Stromal cell of bone marrow (primary cell): Measurements from ENCODE around the gene THADA.

Source experiments
- DNase-seq: peaks from one replicate; pipeline ENCODE4 v3.0.0-alpha.2; 2012; ENCODE audit warnings: low read depth

THADA gene

GRCh38 chr2:43444989-43445645, 150.7 kb downstream of the THADA start:
- DNase-seq = peak; percentile 70

- no peak for DNase-seq
These were observed 152.6 kb downstream of the THADA start for GRCh38 chr2:43443282-43443681.

- no peak for DNase-seq
These were observed 154.6 kb downstream of the THADA start for GRCh38 chr2:43441195-43441594.

GRCh38 chr2:43438858-43439655, 156.8 kb downstream of the THADA start:
- DNase-seq = no peak

- no peak for DNase-seq
These were observed 157.5 kb downstream of the THADA start for GRCh38 chr2:43438342-43438741.

GRCh38 chr2:43437363-43437762, 158.5 kb downstream of the THADA start:
- no peak for DNase-seq

GRCh38 chr2:43436431-43436830, 159.4 kb downstream of the THADA start:
- DNase-seq = no peak

GRCh38 chr2:43435746-43436145, 160.1 kb downstream of the THADA start:
- no peak for DNase-seq

- no peak for DNase-seq
These were observed 165.3 kb downstream of the THADA start for GRCh38 chr2:43430489-43430888.

GRCh38 chr2:43429369-43429768, 166.5 kb downstream of the THADA start:
- no peak for DNase-seq

GRCh38 chr2:43427032-43427424, 168.8 kb downstream of the THADA start:
- no peak for DNase-seq

- DNase-seq = peak; percentile 94
These were observed 169.4 kb downstream of the THADA start for GRCh38 chr2:43426305-43427031.

GRCh38 chr2:43425659-43426058, 170.2 kb downstream of the THADA start:
- no peak for DNase-seq

GRCh38 chr2:43424262-43425207, 171.3 kb downstream of the THADA start:
- DNase-seq = peak; percentile 73

- no peak for DNase-seq
These were observed 171.9 kb downstream of the THADA start for GRCh38 chr2:43423941-43424261.

- no peak for DNase-seq
These were observed 174.6 kb downstream of the THADA start for GRCh38 chr2:43421194-43421593.

GRCh38 chr2:43420389-43420801, 175.4 kb downstream of the THADA start:
- no peak for DNase-seq

- DNase-seq = no peak
These were observed 176.0 kb downstream of the THADA start for GRCh38 chr2:43419876-43420275.

- no peak for DNase-seq
These were observed 176.6 kb downstream of the THADA start for GRCh38 chr2:43419243-43419642.

- DNase-seq = no peak
These were observed 177.2 kb downstream of the THADA start for GRCh38 chr2:43418680-43419079.

GRCh38 chr2:43417300-43417699, 178.5 kb downstream of the THADA start:
- no peak for DNase-seq

- no peak for DNase-seq
These were observed 180.2 kb downstream of the THADA start for GRCh38 chr2:43415592-43415991.
